GM13977 (cell line): ENCODE data around the gene TEAD1.

Experiments
- DNase-seq: peaks from one replicate; pipeline ENCODE4 v3.0.0; 2012; ENCODE audit warnings: low spot score
- in situ Hi-C: fragments of 300-500 bp; cut with MboI; formaldehyde crosslinking; loops from one replicate; pipeline ENCODE4 v1.12.0; 2022; ENCODE audit warnings: low sequenced_read_pairs, low pct_unique_long_range_greater_than_20kb, mixed read lengths, inconsistent platforms; ENCODE audit not compliant: unreplicated experiment
- TF ChIP-seq, protein P1 (sequence below): IDR thresholded peaks from 2 replicates; pipeline ENCODE4 v1.5.1; 2012; ENCODE audit warnings: mild to moderate bottlenecking, control low read depth; ENCODE audit not compliant: insufficient read depth; ENCODE audit errors: extremely low read depth, missing control alignments

Gene TEAD1

DNA sequence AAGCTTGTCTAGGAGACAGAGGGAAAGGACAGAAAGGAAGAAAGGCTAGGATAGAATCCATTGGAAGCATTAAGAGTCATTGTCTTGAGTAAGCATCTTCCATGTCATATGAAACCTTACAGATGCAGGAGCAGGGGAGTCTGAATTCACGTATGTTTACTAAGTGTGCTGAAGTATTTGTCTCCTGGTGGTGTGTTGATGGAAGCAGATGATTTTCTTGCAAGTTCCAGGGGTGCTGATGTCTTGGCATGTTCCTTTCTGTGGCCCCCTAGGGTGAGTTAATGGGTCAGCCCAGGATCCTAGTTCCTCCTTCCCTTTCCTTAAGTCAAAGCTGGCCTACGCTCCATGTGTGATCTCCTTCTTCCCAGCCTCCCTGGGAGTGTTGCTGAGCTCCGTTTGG, 110.2 kb downstream of the TEAD1 start:
- in situ Hi-C loops = no loop called here
- TF ChIP-seq, protein P1, sequence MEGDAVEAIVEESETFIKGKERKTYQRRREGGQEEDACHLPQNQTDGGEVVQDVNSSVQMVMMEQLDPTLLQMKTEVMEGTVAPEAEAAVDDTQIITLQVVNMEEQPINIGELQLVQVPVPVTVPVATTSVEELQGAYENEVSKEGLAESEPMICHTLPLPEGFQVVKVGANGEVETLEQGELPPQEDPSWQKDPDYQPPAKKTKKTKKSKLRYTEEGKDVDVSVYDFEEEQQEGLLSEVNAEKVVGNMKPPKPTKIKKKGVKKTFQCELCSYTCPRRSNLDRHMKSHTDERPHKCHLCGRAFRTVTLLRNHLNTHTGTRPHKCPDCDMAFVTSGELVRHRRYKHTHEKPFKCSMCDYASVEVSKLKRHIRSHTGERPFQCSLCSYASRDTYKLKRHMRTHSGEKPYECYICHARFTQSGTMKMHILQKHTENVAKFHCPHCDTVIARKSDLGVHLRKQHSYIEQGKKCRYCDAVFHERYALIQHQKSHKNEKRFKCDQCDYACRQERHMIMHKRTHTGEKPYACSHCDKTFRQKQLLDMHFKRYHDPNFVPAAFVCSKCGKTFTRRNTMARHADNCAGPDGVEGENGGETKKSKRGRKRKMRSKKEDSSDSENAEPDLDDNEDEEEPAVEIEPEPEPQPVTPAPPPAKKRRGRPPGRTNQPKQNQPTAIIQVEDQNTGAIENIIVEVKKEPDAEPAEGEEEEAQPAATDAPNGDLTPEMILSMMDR = no peak
- no peak for DNase-seq

DNA sequence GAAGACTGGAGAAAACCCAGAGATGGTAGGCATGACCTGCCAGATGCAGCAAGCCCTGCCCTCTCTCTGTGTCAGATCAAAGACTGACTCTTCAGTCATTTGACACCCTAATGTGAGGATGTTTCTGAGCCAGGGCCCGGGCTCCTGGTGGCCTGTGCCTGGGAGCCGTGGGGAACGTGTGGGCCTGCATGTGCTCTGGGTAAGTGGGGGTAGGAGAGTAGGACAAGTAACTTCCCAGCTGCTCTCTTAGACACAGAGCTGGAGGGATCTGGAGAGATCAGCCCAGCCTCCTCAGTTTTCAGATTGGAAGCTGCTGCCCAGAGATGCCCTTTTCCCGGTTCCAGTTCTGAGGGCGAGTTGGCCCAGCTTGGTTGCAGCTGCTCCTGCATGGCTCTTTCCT, 110.8 kb downstream of the TEAD1 start:
- TF ChIP-seq, protein P1 = no peak
- in situ Hi-C loops = no loop called here
- DNase-seq = no peak

DNA sequence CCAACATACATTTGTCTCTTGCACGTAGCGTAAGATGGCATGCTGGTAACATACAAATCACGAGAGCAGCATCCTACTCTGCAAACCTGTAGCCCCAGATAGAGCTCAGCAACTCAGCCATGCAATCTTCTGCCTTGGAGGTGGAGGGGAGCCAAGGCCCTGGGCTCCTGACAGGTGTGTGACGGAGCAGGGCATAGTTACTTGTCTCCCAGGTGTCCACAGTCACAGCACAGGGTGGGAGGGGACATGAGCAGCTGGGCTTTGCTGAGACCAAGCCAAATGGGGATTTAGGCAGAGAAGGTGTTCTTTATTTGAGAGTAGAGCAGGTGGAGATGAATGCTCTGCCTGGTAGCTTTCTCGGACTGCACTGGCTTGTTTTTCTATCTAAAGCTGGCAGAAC, 111.7 kb downstream of the TEAD1 start:
- in situ Hi-C loops = no loop called here
- DNase-seq = no peak

DNA sequence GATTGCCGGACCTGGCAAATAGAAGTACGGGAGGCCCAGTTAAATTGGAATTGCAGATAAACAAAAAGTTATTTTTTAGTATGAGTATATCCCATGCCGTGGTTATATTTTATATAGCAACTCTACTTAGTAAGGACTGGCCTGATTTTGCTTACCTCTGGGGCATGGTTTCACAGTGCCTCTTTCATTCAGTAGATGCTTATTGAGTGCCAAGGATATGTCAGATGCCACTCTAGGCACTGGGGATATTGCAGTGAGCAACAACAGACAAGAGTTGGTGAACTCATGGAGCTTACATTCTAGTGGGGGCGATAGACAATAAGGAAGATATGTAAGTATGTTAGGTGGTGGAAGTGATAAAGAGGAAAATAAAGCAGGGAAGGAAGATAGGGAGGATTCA, 112.2 kb downstream of the TEAD1 start:
- TF ChIP-seq, protein P1 = no peak
- in situ Hi-C loops = no loop called here
- DNase-seq = no peak

More for the DNA sequence above, 111.7 kb downstream of the TEAD1 start:
- TF ChIP-seq, protein P1 = no peak

DNA sequence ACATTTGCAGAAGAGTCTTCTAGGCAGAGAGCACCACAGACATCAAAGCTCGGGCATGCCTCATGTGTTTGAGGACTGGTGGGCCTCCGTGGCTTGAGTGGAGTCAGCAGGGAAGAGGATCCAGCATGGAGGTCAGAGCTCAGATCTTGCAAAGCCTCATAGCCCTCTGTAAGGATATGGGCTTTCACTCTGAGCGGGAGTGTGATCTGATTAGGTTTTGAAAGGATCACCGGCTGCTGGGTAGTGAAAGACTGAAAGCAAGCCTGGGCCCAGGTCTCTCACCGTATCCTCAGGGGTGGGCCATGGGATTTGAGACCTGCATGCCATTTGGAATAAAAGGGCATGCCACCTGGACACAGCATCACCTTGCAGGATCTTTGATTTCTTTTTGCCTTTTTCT, 112.7 kb downstream of the TEAD1 start:
- in situ Hi-C loops = no loop called here
- DNase-seq = no peak
- TF ChIP-seq, protein P1 = no peak

DNA sequence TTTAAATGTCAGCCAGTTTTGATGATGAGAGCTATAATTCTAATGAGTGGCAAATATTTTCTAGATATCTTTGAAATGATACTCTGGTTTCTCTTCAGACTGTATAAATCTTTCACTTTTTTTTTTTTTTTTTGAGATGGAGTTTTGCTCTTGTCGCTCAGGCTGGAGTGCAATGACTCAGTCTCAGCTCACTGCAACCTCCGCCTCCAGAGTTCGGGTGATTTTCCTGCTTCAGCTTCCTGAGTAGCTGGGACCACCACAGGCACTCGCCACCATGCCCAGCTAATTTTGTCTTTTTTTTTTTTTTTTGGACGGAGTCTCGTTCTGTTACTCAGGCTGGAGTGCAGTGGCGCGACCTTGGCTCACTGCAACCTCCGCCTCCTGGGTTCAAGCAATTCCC, 113.6 kb downstream of the TEAD1 start:
- in situ Hi-C loops = no loop called here
- DNase-seq = no peak
- TF ChIP-seq, protein P1 = no peak

DNA sequence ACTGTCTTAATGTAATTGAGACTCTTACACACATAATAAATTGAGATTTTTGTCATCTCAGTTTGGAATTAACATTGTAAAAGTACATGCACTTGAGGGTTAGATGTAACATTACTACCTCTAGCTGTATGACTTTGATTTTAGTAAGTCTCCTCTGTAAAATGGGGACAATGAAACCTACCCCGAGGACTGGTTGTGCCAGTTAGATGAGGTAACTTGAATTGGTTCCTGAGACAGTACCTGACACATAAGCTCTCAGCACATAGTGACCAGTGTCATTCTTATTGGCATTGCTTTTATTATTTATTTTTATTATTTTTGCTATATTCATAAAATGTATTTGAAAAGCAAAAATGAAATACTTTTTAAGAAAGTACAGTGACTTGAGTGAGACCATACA, 114.8 kb downstream of the TEAD1 start:
- TF ChIP-seq, protein P1 = no peak
- DNase-seq = no peak
- in situ Hi-C loops = no loop called here
